Suprapubic skin (tissue), 4 donors: ENCODE data around the gene MORC3.
"Not testable (repeated sequence)": the region's sequence is repeated elsewhere in the genome, so short reads cannot be mapped to it uniquely, and the experiment has no call there.

Source experiments
- EP300 ChIP-seq: sonication (generic); formaldehyde crosslinking; IDR thresholded peaks from one replicate; pipeline ENCODE4 v1.6.1; 2017; ENCODE audit warnings: antibody characterized with exemption
- POLR2AphosphoS5 ChIP-seq, 3 donors: sonication (generic); formaldehyde crosslinking; IDR thresholded peaks; one replicate each; pipeline ENCODE4 v1.6.1; 2017; ENCODE audit warnings: antibody characterized with exemption in 3 of 3
- TF ChIP-seq, protein P1 (sequence below), 2 donors: fragments of 200-600 bp in 1 of 2; fragments of 450-650 bp in 1 of 2; sonication (generic) in 1 of 2; IDR thresholded peaks; one replicate each; pipeline ENCODE4 v1.5.1; 2016 to 2019; ENCODE audit warnings: antibody characterized with exemption in 2 of 2, mild to moderate bottlenecking in 1 of 2, moderate library complexity in 1 of 2

DNA sequence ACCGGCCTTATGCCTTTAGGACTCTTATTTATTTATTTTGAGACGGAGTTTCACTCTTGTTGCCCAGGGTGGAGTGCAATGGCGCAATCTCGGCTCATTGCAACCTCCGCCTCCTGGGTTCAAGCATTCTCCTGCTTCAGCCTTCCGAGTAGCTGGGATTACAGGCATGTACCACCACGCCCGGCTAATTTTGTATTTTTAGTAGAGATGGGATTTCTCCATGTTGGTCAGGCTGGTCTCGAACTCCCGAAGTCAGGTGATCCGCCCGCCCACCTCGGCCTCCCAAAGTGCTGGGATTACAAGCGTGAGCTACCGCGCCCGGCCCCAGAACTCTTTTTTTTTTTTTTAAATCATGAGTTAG is 611 bp upstream of the MORC3 start:
- TF ChIP-seq, protein P1, sequence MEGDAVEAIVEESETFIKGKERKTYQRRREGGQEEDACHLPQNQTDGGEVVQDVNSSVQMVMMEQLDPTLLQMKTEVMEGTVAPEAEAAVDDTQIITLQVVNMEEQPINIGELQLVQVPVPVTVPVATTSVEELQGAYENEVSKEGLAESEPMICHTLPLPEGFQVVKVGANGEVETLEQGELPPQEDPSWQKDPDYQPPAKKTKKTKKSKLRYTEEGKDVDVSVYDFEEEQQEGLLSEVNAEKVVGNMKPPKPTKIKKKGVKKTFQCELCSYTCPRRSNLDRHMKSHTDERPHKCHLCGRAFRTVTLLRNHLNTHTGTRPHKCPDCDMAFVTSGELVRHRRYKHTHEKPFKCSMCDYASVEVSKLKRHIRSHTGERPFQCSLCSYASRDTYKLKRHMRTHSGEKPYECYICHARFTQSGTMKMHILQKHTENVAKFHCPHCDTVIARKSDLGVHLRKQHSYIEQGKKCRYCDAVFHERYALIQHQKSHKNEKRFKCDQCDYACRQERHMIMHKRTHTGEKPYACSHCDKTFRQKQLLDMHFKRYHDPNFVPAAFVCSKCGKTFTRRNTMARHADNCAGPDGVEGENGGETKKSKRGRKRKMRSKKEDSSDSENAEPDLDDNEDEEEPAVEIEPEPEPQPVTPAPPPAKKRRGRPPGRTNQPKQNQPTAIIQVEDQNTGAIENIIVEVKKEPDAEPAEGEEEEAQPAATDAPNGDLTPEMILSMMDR (IDR thresholded peaks at IDR 0.05) = not testable (repeated sequence)
- TF ChIP-seq EP300; POLR2AphosphoS5 (IDR thresholded peaks at IDR 0.05): not testable (repeated sequence)
